ENCODE measurements around the gene ITSN2.
"Not testable (repeated sequence)": the region's sequence is repeated elsewhere in the genome, so short reads cannot be mapped to it uniquely, and the experiment has no call there.

Gene ITSN2

DNA sequence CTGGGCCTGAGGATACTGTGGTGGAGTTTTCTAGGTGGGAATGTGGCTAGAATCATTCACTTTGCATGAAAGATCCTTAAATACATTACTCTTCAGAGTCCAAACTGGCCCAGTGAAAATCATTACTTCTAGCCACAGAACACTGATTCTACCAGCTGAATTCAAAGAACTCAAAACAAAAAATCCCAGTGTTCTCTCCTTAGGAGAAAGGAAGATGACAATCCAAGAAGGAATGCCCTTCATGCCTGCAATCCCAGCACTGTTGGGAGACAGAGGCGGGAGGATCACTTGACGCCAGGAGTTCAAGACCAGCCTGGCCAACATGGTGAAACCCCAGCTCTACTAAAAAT lies 150.3 kb downstream of the ITSN2 start:
- DNase-seq = no peak

DNA sequence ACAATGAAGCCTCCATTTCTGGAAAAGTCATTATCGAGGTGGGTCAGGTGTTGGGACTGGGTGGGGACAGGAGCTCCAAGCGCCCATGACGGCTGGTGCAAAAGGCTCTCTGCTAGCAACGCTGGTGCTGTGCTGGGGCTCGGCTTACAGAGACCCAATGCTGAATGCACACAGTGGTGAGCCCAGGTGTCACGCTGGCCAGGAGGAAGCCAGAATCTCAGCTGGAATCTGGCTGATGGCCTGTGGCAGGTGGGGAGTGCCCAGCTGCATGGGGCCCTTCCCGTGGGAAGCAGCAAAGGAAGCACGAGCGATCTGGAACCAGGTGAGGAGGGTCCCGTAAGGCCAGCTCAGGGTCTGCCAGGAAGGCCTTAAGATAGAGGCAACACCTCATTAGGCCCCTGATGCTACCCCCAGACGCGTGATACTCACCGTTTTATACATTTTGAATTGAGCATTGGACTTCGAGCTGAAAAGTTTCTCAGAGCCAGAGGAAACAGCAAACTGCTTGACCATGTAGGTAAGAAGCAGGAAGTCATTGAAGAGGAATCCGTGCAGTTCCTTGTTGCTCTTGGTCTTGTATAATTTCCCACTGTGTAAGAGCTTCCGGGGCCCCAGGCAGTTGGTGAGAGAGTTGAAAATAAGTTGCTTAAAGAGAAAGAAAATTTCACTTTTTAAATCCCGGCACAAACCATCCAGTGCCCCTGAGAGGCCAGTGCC lies 150.8 kb downstream of the ITSN2 start:
- no peak for DNase-seq

DNA sequence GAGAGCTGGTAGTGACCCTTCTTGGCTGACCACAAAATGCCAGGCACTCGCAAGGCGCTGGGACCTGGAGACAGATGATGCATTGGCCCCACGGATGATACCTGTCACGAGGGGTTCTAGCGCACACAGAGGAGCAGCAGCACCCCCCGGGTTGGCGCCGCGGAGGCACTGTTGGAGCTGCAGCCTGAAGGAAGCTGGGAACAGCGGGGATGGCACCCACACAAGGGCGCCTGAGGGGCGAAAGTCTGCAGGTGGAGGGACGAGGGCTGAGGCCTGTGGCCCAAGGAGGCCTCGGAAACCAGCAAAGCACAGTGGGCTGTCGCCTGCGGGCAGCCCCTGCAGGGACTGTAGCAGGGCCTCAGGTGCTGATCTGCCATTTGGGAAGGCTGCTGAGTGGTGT lies 151.8 kb downstream of the ITSN2 start:
- no peak for DNase-seq

DNA sequence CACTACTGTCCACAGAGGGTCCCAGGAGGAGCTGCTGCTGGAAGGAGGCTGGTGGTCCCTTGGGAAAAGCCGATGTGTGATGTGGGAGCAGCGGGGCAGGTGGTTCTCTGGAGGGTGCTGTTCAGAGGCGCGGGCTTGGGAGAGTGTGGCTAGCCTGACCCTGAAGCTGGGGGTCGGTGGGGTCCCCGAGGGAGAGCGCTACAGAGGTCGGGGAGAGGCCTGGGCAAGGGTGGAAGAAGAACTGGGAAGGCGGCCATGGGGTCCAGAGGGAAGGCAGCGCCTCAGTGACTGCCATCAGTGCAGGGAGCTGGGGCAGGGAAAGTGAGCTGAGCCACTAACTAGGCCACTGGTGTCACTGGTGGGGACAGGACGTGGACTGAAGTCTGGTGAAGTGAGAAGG lies 153.0 kb downstream of the ITSN2 start:
- no peak for DNase-seq

GRCh38 chr2:24206714-24207113 lies 153.6 kb downstream of the ITSN2 start:
- no peak for DNase-seq

GRCh38 chr2:24206242-24206641 lies 154.1 kb downstream of the ITSN2 start:
- no peak for DNase-seq

DNA sequence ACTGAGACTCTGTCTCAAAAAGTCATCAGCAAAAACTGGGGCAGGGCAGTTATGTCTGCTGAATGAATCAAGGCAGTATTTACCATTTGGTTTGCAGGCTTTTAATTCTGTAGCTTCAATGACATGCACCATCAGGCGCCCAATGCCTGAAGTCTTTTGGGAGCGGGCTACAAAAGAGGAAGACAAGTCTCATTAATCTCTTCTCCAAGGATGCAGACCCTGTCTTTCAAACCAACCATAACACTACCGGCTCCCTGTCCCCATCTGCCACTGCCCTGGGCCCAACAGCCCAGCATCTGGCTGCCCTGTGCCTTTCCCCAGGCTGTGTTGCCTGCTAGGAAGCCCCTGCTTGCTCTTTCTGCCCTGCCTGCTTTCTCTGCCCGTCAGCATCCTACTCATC lies 155.2 kb downstream of the ITSN2 start:
- DNase-seq = no peak

DNA sequence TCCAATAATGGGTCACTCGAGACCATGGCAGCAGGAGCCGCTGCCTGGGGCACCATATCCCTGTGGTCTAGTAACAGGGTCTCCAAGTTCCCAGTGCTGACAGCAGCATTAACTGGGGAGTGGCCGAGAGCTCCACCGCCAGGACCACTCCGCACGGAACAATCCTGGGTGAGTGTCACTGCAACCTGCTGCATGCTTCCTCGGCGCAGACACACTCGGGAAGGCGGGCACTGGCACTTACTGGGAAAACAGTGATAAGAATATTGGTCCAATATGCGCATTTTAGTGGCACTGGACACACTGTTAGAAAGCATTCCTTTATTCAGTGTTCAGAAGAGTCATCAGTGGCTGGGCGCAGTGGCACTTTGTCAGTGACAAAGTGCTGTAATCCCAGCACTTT lies 155.8 kb downstream of the ITSN2 start:
- DNase-seq = no peak

DNA sequence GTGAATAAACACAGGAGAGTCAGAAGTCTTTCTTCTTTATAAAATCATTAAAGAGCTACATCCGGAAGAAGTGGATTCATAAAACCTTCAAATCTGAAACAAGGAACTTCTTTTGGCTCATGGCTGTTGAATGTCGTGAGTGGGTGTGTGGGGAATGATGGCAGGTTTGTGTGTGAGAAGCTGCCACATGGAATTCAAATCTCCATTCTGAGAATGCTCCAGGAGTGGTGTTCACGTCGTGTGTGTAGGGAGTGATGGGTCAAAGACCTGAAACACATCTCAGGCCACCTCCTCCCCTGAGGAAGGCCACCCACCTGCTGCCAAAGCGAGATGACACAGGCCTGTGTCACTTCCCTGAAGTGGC lies 156.6 kb downstream of the ITSN2 start:
- no peak for DNase-seq

GRCh38 chr2:24203029-24203786 lies 157.1 kb downstream of the ITSN2 start:
- DNase-seq = no peak

DNA sequence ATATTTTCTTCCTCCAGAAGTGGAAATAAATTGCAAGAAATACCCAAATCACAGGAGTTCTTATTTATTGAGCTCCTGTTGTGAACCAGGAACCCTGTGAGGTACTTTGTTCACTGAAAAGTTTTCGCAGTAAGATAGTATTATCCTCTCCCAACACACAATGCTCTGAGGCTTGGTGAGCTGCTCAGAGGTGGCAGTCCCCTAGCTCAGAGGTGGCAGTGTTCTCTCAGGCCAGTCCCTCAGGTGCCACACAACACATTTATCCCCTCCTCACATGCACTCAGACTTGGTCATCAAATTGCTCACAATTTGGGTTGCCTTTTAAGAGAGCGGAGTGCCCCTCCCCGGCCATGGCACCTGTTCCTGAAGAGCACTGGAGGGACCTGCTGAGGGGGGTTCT lies 159.5 kb downstream of the ITSN2 start:
- DNase-seq = no peak

GRCh38 chr2:24199968-24200590 lies 160.3 kb downstream of the ITSN2 start:
- DNase-seq = no peak

GRCh38 chr2:24197213-24197612 lies 163.1 kb downstream of the ITSN2 start:
- DNase-seq = not testable (repeated sequence)

DNA sequence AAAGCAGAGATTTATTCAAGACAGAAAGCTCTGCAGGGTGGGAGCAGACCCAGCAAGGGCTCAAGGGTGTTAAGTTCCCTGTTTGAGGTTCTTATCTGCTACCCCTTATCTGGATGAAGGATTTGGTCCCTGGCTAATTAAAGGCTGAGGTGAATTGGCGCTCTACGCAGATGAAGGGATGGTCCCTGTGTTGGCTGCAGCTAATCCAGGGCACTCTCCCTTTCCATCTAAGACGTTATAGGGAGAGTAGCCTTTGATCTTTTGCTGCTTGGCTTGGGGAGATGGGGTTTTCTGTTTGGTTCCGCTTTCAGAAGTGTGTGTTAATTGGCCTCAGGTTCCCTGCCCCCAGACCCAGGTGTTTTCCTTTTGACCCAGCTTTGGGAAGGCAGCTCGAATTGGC lies 168.5 kb downstream of the ITSN2 start:
- DNase-seq = no peak

DNA sequence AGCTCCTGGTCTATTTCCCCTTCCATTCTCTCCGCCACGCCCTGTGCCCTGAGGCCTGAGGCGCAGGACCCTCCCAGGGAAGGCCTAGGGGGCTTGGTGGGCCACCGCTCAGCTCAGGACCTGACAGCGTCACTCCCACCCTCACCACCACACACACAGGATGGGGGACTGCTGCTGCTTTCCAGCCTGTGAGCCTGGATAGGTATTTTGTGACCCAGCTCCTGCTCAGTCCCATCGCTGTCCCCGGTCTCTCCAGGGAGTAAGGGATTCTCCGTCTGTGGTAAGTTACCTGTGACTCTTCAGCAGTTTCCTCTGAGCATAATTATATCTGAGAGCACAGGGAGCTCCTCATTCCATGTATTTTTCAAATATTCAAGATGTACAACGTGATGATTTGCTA lies 169.2 kb downstream of the ITSN2 start:
- DNase-seq = no peak

GRCh38 chr2:24190503-24190902 lies 169.8 kb downstream of the ITSN2 start:
- DNase-seq = no peak

DNA sequence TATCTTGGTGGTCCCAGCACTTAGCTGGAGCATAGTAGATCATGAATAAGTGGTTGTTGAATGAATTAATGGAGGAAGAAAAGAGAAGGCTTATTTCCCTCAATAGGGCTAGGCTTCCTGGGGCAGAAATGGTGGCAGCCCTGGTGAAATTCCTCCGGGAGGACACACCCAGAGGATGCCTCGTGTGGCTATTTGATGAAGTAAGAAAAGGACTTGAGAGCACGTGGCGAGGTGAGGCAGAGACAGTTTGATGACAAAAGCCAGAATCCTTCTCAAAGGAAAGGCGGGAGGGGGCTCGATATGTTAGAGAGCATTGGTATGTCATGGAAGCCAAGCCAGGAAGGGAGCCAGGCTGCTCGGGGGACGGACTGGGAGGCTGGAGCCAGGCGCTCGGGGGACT lies 170.8 kb downstream of the ITSN2 start:
- DNase-seq = no peak

- no peak for DNase-seq
These were observed 176.8 kb downstream of the ITSN2 start for GRCh38 chr2:24183366-24184069.

DNA sequence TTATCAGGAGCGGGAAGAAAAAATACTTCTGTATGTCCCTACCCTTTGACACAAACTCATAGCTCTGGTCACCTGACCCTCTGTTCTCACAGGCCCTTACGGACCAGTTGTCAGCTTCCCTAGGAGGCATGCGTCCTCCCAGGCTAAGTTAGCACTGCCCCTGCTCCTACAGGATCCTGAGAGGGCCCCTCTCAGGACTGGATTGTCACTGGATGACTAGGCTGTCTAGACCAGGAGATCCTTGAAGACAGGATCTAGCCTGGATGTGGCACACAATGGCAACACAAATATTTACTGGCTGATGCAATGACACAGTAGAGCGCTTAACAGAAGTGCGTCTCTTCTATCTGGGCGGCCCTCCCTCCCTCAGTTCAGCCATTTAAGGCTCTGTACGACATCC lies 177.8 kb downstream of the ITSN2 start:
- no peak for DNase-seq

GRCh38 chr2:24181849-24182248 lies 178.5 kb downstream of the ITSN2 start:
- DNase-seq = no peak

GRCh38 chr2:24179683-24180082 lies 180.7 kb downstream of the ITSN2 start:
- no peak for DNase-seq

DNA sequence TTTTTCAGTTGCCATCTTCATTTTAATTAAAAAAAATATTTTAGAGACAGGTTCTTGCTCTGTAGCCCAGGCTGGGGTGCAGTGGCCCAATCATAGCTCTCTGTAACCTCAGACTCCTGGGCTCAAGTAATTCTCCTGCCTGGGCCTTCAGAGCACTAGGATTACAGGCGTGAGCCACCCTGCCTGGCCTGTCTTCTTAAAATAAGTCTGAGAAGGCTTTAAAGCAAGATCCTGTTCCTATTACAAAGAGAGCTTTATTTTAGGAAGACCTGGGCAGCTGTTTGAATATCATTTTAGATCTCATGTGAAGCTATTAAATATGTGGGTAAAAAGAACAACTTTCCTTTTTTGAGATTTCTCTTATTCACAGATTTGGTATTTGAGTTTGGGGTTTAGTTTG lies 184.0 kb downstream of the ITSN2 start:
- DNase-seq = no peak

DNA sequence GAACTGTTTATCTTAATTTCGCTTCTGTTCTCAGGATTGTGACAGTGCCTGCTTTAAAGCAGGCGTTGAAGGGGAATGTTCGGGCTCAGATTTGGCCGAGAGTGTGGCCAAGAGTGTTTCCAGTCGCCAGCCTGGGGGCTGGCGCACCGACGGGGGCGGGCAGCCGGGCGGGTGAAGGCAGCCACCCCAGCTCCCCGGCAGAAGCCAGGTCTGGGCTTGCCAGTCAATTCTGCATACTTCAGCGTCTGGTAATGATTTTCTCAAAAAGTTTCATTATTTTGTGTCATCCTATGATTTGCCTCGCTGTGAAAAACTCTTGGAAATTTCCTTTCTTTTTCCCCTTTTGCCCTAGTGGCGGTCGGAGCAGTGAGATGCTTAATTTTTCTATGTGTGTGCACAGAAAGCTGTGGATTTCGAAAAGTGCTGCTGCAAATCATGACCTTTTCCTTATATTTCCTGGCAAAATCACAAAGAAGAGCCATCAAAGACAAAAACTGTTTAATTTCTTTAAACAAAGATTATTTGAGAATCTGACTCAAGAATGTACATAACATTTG lies 184.6 kb downstream of the ITSN2 start:
- no peak for DNase-seq
